HepG2 (cell line): ENCODE measurements around the gene BCL2L2. TPM values are rescaled to one million over a fixed set of nuclear protein-coding genes. Genes with fewer than 3 reads are reported as not detected.

Experiments used
- ATF2 ChIP-seq: sonication (generic); formaldehyde crosslinking; IDR thresholded peaks from 2 replicates; pipeline ENCODE4 v1.4.0; 2020; ENCODE audit warnings: missing genetic modification reagents
- GTF3A ChIP-seq: sonication (generic); formaldehyde crosslinking; conservative IDR thresholded peaks from 2 replicates; pipeline ENCODE4 v1.4.0; 2020; ENCODE audit warnings: mild to moderate bottlenecking, missing genetic modification reagents
- HMGXB4 ChIP-seq, 2 experiments: sonication (generic) in 1 of 2; formaldehyde crosslinking in 1 of 2; IDR thresholded peaks; 2 replicates each; pipeline versions ENCODE4 v1.4.0 to v1.6.1; 2018 to 2020; ENCODE audit warnings: missing genetic modification reagents in 2 of 2, borderline replicate concordance in 1 of 2, low read depth in 1 of 2, mild to moderate bottlenecking in 1 of 2, missing biosample characterization in 1 of 2
- IRF2 ChIP-seq: IDR thresholded peaks from 2 replicates; pipeline ENCODE4 v1.6.1; 2018; ENCODE audit warnings: missing genetic modification reagents, missing compliant biosample characterization
- ISL2 ChIP-seq: sonication (generic); formaldehyde crosslinking; IDR thresholded peaks from 2 replicates; pipeline ENCODE4 v1.5.0; 2020; ENCODE audit warnings: missing genetic modification reagents
- KAT8 ChIP-seq: IDR thresholded peaks from 2 replicates; pipeline ENCODE4 v1.6.1; 2016; ENCODE audit warnings: missing genetic modification reagents, missing compliant biosample characterization
- MEIS1 ChIP-seq: sonication (generic); formaldehyde crosslinking; IDR thresholded peaks from 2 replicates; pipeline ENCODE4 v1.9.0; 2021; ENCODE audit warnings: mild to moderate bottlenecking, missing genetic modification reagents, moderate library complexity, borderline replicate concordance
- NR2F2 ChIP-seq: IDR thresholded peaks from 2 replicates; pipeline ENCODE4 v1.6.1; 2012; ENCODE audit warnings: low read depth, inconsistent platforms, borderline replicate concordance
- PAX8 ChIP-seq: sonication (generic); formaldehyde crosslinking; IDR thresholded peaks from 2 replicates; pipeline ENCODE4 v1.8.0; 2022; ENCODE audit warnings: mild to moderate bottlenecking, missing genetic modification reagents, borderline replicate concordance
- PBX3 ChIP-seq: sonication (generic); formaldehyde crosslinking; IDR thresholded peaks from 2 replicates; pipeline ENCODE4 v1.8.1; 2023; ENCODE audit warnings: missing genetic modification reagents, inconsistent platforms, borderline replicate concordance
- SP5 ChIP-seq: IDR thresholded peaks from 2 replicates; pipeline ENCODE4 v1.6.1; 2016; ENCODE audit warnings: low read depth, borderline replicate concordance
- ZFP82 ChIP-seq: sonication (generic); formaldehyde crosslinking; IDR thresholded peaks from 2 replicates; pipeline ENCODE4 v1.5.1; 2020; ENCODE audit warnings: mild to moderate bottlenecking, missing genetic modification reagents, borderline replicate concordance
- ZNF20 ChIP-seq: sonication (generic); formaldehyde crosslinking; IDR thresholded peaks from 2 replicates; pipeline ENCODE4 v1.4.0; 2020; ENCODE audit warnings: mild to moderate bottlenecking, moderate library complexity, missing genetic modification reagents
- ZNF274 ChIP-seq: sonication (generic); formaldehyde crosslinking; IDR thresholded peaks from 2 replicates; pipeline ENCODE4 v1.5.1; 2020; ENCODE audit warnings: mild to moderate bottlenecking, missing genetic modification reagents
- ZNF543 ChIP-seq: sonication (generic); formaldehyde crosslinking; IDR thresholded peaks from 2 replicates; pipeline ENCODE4 v1.4.0; 2020; ENCODE audit warnings: mild to moderate bottlenecking, missing genetic modification reagents
- ZNF562 ChIP-seq: sonication (generic); formaldehyde crosslinking; IDR thresholded peaks from 2 replicates; pipeline ENCODE4 v1.8.0; 2022; ENCODE audit warnings: missing genetic modification reagents, borderline replicate concordance
- polyA plus RNA-seq, 8 experiments: library from polyadenylated mRNA; depleted of rRNA in 3 of 8; stranded (reverse) in 7 of 8; unstranded in 1 of 8; fragments of >200 nt; fragmentation: Illumina TruSeq in 4 of 8; extraction: Trizol in 4 of 8; gene quantifications; 2 replicates each; pipeline versions ENCODE4 v1.2.1 to v1.2.3, GENCODE V29; 2011 to 2016; ENCODE audit warnings: low read depth in 4 of 8, missing spikeins in 1 of 8, mixed read lengths in 1 of 8; ENCODE audit not compliant: insufficient read depth in 1 of 8
- total RNA-seq, 5 experiments: library from RNA; depleted of rRNA; stranded (reverse); fragments of >200 nt; fragmentation: Illumina TruSeq; extraction: Trizol; gene quantifications; 2 replicates each; pipeline ENCODE4 v1.2.3, GENCODE V29; 2016; ENCODE audit warnings: low read depth in 1 of 5
- TF ChIP-seq, protein P1 (sequence below): sonication (generic); formaldehyde crosslinking; IDR thresholded peaks from 2 replicates; pipeline ENCODE4 v1.5.0; 2020; ENCODE audit warnings: missing genetic modification reagents
- TF ChIP-seq, protein P2 (sequence below): sonication (generic); formaldehyde crosslinking; IDR thresholded peaks from 2 replicates; pipeline ENCODE4 v1.4.0; 2020; ENCODE audit warnings: mild to moderate bottlenecking, missing genetic modification reagents
- TF ChIP-seq, protein P3 (sequence below): sonication (generic); formaldehyde crosslinking; IDR thresholded peaks from 2 replicates; pipeline ENCODE4 v1.4.0; 2020; ENCODE audit warnings: missing genetic modification reagents

BCL2L2 gene
- total and polyA plus RNA-seq, 2 of the 13 experiments (the other 11 are each of a cell fraction or from before 2014, with no cell fraction given), result 28.1 to 49.8 TPM

DNA sequence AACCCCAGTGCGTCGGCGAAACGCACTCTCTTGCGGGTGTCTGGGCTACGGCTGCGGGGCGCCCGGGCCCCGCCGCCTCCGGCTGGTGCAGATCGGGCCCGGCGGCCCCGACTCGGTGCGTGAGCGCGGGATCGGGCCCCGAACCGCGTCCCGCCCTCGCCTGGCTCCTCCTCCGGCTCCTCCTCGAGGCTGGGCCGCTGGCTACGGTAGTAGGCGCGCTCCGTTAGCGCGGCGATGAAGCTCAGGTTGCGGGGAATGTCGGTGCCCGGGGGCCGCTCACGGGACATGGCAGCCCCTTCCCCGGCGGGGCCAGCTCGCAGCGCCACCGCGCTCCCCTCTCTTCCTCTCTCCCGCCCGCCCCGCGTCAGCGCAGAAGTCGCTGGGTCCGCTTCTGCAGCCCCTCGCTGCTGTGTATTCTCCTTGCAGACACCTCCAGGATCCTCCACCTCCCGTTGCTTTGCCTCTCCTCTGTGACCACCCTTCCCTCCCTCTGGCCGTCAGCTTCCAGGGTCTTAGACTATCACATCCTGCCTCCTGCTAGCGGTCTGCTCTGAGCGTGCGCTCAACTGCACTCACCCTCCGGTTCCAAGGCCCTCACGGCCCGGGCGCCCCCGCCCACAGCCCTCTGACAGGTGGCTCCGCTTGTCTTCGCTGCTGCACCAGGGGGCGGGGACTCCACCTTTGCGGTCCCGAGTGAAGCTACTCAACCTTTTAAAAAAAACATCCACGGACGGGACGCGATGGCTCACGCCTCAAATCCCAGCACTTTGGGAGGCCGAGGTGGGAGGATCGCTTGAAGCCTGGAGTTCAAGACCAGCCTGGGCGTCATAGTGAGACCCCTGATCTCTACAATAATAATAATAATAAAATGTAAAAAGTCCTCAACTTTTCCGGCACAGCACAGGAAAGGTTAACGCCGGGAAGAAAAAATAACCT lies 4.1 kb upstream of the BCL2L2 start, which contains the start of gene PPP1R3E (continued):
- TF ChIP-seq, protein P1, sequence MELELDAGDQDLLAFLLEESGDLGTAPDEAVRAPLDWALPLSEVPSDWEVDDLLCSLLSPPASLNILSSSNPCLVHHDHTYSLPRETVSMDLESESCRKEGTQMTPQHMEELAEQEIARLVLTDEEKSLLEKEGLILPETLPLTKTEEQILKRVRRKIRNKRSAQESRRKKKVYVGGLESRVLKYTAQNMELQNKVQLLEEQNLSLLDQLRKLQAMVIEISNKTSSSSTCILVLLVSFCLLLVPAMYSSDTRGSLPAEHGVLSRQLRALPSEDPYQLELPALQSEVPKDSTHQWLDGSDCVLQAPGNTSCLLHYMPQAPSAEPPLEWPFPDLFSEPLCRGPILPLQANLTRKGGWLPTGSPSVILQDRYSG (CRISPR knock-in tag), result no peak
- TF ChIP-seq GTF3A (no peak), PAX8 (CRISPR knock-in tag) (peak; percentile 94; the same call in 1 of the 2 replicates), ZNF274 (peak; percentile 71; the same call in 1 of the 2 replicates), MEIS1 (CRISPR knock-in tag) (no peak), ZNF543 (CRISPR knock-in tag) (peak; percentile 83), ZNF562 (CRISPR knock-in tag) (no peak), ZFP82 (CRISPR knock-in tag) (no peak), KAT8 (CRISPR knock-in tag) (peak; percentile 76), ISL2 (peak; percentile 36), IRF2 (peak; percentile 46), ATF2 (CRISPR knock-in tag) (peak; percentile 76), SP5 (CRISPR knock-in tag) (peak; percentile 93), HMGXB4 (CRISPR knock-in tag; IDR thresholded peaks at IDR 0.05; ENCODE audit: borderline replicate concordance in 1 of 2, low read depth in 1 of 2) (peak; percentile 88 to 90), PBX3 (0 out of 2 replicates have a peak, but pooled peaks have one; percentile 87), ZNF20 (CRISPR knock-in tag) (peak; percentile 17; the same call in 1 of the 2 replicates), NR2F2 (no peak)
- TF ChIP-seq, protein P2, sequence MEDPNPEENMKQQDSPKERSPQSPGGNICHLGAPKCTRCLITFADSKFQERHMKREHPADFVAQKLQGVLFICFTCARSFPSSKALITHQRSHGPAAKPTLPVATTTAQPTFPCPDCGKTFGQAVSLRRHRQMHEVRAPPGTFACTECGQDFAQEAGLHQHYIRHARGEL (CRISPR knock-in tag), result no peak
- TF ChIP-seq, protein P3, sequence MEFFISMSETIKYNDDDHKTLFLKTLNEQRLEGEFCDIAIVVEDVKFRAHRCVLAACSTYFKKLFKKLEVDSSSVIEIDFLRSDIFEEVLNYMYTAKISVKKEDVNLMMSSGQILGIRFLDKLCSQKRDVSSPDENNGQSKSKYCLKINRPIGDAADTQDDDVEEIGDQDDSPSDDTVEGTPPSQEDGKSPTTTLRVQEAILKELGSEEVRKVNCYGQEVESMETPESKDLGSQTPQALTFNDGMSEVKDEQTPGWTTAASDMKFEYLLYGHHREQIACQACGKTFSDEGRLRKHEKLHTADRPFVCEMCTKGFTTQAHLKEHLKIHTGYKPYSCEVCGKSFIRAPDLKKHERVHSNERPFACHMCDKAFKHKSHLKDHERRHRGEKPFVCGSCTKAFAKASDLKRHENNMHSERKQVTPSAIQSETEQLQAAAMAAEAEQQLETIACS (CRISPR knock-in tag), result peak; percentile 39
